T-cell (primary cell): Measurements from ENCODE around the gene MYO5A. TPM values are rescaled to one million over a fixed set of nuclear protein-coding genes. Genes with fewer than 3 reads are reported as not detected.
A peak's percentile ranks its signal among the peaks of the same experiment; 100 is the strongest.

Source experiments
- ATAC-seq, 4 experiments: fragments of 200-7000 bp in 3 of 4; fragments of 150-1000 bp in 1 of 4; cut with Tn5 transposase; replicated peaks in 1 of 4; 1 replicate in 3 of 4; 2 replicates in 1 of 4; pipeline ENCODE4 v1.10.0; 2021; ENCODE audit warnings: moderate library complexity in 3 of 4, mild to moderate bottlenecking in 2 of 4, moderate number of reproducible peaks in 1 of 4
- CTCF ChIA-PET, 2 donors: fragments of 300-600 bp; sonication (Branson Sonifier 250); formaldehyde crosslinking; loops; one replicate each; lab custom pipeline; 2022; ENCODE audit warnings: antibody characterized with exemption in 2 of 2; lab: Charles Lee
- POLR2A ChIA-PET, 2 donors: fragments of 300-600 bp; sonication (Branson Sonifier 250); formaldehyde crosslinking; loops; one replicate each; lab custom pipeline; 2022; ENCODE audit warnings: antibody characterized with exemption in 2 of 2; lab: Charles Lee
- DNase-seq, 35 experiments: peaks; one replicate each; pipeline versions ENCODE4 v3.0.0 to v3.0.0-alpha.2; 2013 to 2023
- H3K27ac ChIP-seq: one replicate; pipeline ENCODE4 v1.5.1; 2013; ENCODE audit warnings: low read length
- H3K27me3 ChIP-seq, 2 experiments: replicated peaks in 1 of 2; 1 replicate in 1 of 2; 2 replicates in 1 of 2; pipeline versions ENCODE4 v1.6.1 to v1.7.0; 2013; ENCODE audit warnings: low read length in 1 of 2, mixed read lengths in 1 of 2; ENCODE audit not compliant: control insufficient read depth in 2 of 2, insufficient read depth in 2 of 2; ENCODE audit errors: extremely low read depth in 1 of 2
- H3K36me3 ChIP-seq, 2 donors: 1 replicate in 1 of 2; 2 replicates in 1 of 2; pipeline versions ENCODE4 v1.6.1 to v1.7.0; 2013; ENCODE audit warnings: low read length in 1 of 2; ENCODE audit not compliant: control insufficient read depth in 2 of 2, insufficient read depth in 1 of 2; ENCODE audit errors: extremely low read depth in 1 of 2
- H3K4me1 ChIP-seq, 2 experiments: 1 replicate in 1 of 2; 2 replicates in 1 of 2; pipeline versions ENCODE4 v1.6.1 to v1.7.0; 2013; ENCODE audit warnings: low read length in 2 of 2, mixed read lengths in 1 of 2; ENCODE audit not compliant: insufficient read depth in 2 of 2, control insufficient read depth in 1 of 2; ENCODE audit errors: extremely low read depth in 1 of 2
- H3K4me3 ChIP-seq, 2 donors: 1 replicate in 1 of 2; 2 replicates in 1 of 2; pipeline versions ENCODE4 v1.5.1 to v1.7.0; 2013; ENCODE audit warnings: mild to moderate bottlenecking in 2 of 2, low read length in 1 of 2, moderate library complexity in 1 of 2; ENCODE audit not compliant: control insufficient read depth in 1 of 2; ENCODE audit errors: extremely low read depth in 1 of 2
- H3K9me3 ChIP-seq: 2 replicates; pipeline ENCODE4 v1.7.0; 2013
- H3K27ac Mint-ChIP-seq, 2 donors: one replicate each; pipeline ENCODE4 v1.8.0; 2020 to 2021; ENCODE audit warnings: mild to moderate bottlenecking in 2 of 2, mixed read lengths in 2 of 2
- H3K27me3 Mint-ChIP-seq, 2 donors: one replicate each; pipeline ENCODE4 v1.8.0; 2021 to 2022; ENCODE audit warnings: mixed read lengths in 2 of 2
- H3K36me3 Mint-ChIP-seq: one replicate; pipeline ENCODE4 v1.8.0; 2021; ENCODE audit warnings: mixed read lengths
- H3K4me1 Mint-ChIP-seq, 3 donors: one replicate each; pipeline ENCODE4 v1.8.0; 2020 to 2022; ENCODE audit warnings: mixed read lengths in 3 of 3, mild to moderate bottlenecking in 1 of 3
- H3K4me3 Mint-ChIP-seq, 3 donors: one replicate each; pipeline ENCODE4 v1.8.0; 2020 to 2022; ENCODE audit warnings: mild to moderate bottlenecking in 3 of 3, mixed read lengths in 3 of 3, moderate library complexity in 3 of 3
- H3K9me3 Mint-ChIP-seq, 3 donors: one replicate each; pipeline ENCODE4 v1.8.0; 2020 to 2022; ENCODE audit warnings: mixed read lengths in 3 of 3
- WGBS: methylation state at CpG from one replicate; pipeline ENCODE4 v1.1.5; 2013; ENCODE audit warnings: missing lambda C conversion rate; ENCODE audit not compliant: insufficient coverage; 5-methylcytosine and 5-hydroxymethylcytosine counted together
- total RNA-seq, 35 experiments: library from RNA in 6 of 35; stranded (reverse) in 6 of 35; fragments of 120-200 nt in 1 of 35; gene quantifications; one replicate each; pipeline versions ENCODE4 v1.2.1 to v1.2.4 and lab custom pipeline; 2013 to 2026

The MYO5A gene
- total RNA-seq, 5 donors from 2014 or later (not counting 1 experiment from before 2014, with no cell fraction given): 25.2 to 46.6 (median 29.5) TPM

DNA sequence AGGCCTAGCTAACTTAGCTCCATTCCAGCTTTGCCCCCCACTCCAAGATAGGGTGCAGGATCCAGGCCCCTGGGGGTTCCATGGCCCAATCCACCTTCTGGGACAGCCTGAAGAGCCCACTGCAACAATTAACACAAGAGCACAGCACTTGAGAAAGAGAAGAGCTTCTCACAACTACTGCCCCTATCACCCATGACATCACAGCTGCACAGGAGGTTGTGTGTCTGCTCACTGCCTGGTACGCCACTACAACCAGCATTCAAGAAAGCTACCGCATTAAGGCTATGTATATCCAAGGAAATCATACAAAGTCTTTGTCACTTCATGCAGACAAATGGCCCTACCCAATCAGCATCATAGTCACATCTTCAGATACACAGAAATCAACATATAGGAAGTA lies 62.0 kb downstream of the MYO5A start:
- DNase-seq: no peak
- 100% methylated on average over 1 of the region's 2 CpGs for WGBS
- ATAC-seq: no peak
- H3K27ac Mint-ChIP-seq: peak overlapping the region; percentile 36 to 64
- no peaks in the 10 kb centered on the region for H3K9me3 ChIP-seq
- no peaks in the 10 kb centered on the region for H3K36me3 ChIP-seq
- peaks cover 6 to 11% (median 6%) of the 10 kb centered on the region in 3 donors for H3K9me3 Mint-ChIP-seq
- CTCF ChIA-PET: no interaction called here
- H3K36me3 Mint-ChIP-seq: peaks cover 10% of the 10 kb centered on the region
- H3K4me1 ChIP-seq: peaks cover 0 to 27% of the 10 kb centered on the region in 2 experiments
- no peak overlapping the region for H3K4me3 ChIP-seq
- no peaks in the 10 kb centered on the region for H3K27me3 ChIP-seq
- peaks cover 36 to 53% (median 41%) of the 10 kb centered on the region in 3 donors for H3K4me1 Mint-ChIP-seq
- H3K27ac ChIP-seq: peak overlapping the region; percentile 76
- H3K27me3 Mint-ChIP-seq: no peaks in the 10 kb centered on the region
- no peak overlapping the region for H3K4me3 Mint-ChIP-seq
- POLR2A ChIA-PET: no interaction called here

DNA sequence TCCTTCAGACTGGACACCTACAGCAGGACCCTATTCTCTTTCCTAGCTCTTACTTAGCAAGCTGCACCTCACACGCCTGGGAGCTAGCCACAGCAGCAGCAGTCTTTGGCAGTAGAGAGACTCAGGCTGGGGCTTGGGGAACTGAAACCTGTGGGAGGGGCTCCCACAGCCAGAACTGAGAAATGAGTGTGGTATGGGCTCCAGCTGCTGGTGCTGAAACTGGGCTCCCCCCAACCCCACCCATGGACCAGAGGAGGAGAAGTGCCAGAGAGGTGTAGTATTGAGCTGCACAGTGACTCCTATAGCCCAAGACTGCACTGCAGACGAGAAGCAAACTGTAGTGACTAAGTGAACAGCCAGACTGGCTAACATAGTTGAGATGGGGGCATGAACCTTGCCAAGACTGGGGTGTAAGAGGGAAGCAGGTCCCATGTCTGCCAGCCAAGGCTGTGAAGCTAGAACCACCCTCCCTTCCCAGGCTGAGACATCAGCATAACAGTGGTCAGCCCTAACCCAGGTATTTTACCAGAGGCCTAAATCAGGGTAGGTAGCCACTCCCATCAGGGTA lies 62.5 kb downstream of the MYO5A start:
- ChIA-PET POLR2A (no interaction called here), CTCF (no interaction called here)
- H3K4me1 ChIP-seq: peaks cover 0 to 27% of the 10 kb centered on the region in 2 experiments
- H3K27me3 ChIP-seq: no peaks in the 10 kb centered on the region
- peak in 3 of 4 experiments; percentile 34 to 45 (median 41) for ATAC-seq
- Mint-ChIP-seq H3K36me3 (peaks cover 10% of the 10 kb centered on the region), H3K4me1 (peaks cover 36 to 53% (median 41%) of the 10 kb centered on the region in 3 donors), H3K4me3 (no peak overlapping the region), H3K27ac (peak overlapping the region; percentile 64 to 81), H3K9me3 (peaks cover 6 to 11% (median 6%) of the 10 kb centered on the region in 3 donors), H3K27me3 (no peaks in the 10 kb centered on the region)
- H3K9me3 ChIP-seq: no peaks in the 10 kb centered on the region
- DNase-seq: peak in 19 of 35 experiments; percentile 2 to 54 (median 16)
- peak overlapping the region; percentile 76 for H3K27ac ChIP-seq
- no peaks in the 10 kb centered on the region for H3K36me3 ChIP-seq
- H3K4me3 ChIP-seq: no peak overlapping the region
- no CpG with 5 or more reads among the region's 2 CpGs for WGBS

GRCh38 chr15:52464478-52464877 lies 64.2 kb downstream of the MYO5A start:
- Histone ChIP-seq H3K27ac (peak overlapping the region; percentile 76), H3K4me3 (no peak overlapping the region), H3K36me3 (no peaks in the 10 kb centered on the region), H3K27me3 (no peaks in the 10 kb centered on the region), H3K4me1 (peaks cover 0 to 27% of the 10 kb centered on the region in 2 experiments), H3K9me3 (no peaks in the 10 kb centered on the region)
- ChIA-PET POLR2A (interaction anchor here (0.6 kb wide), 2 partner anchors 53 to 93 kb away, joined by 3 read pairs; no protein-coding TSS in a partner anchor), CTCF (interaction anchor here in 1 of 2 donors (0.8 to 1.3 kb wide), 3 partner anchors 17 to 134 kb away, joined by 3 to 6 read pairs (median 3); no protein-coding TSS in a partner anchor)
- peaks cover 10% of the 10 kb centered on the region for H3K36me3 Mint-ChIP-seq
- peak overlapping the region; percentile 5 to 71 (median 62) for H3K4me3 Mint-ChIP-seq
- H3K27ac Mint-ChIP-seq: peak overlapping the region; percentile 95 to 96
- 29% methylated on average over 2 of the region's 3 CpGs for WGBS
- peak in 2 of 35 experiments; percentile 4 to 51 for DNase-seq
- peaks cover 6 to 11% (median 6%) of the 10 kb centered on the region in 3 donors for H3K9me3 Mint-ChIP-seq
- ATAC-seq: peak; percentile 76 to 90 (median 80)
- no peaks in the 10 kb centered on the region for H3K27me3 Mint-ChIP-seq
- H3K4me1 Mint-ChIP-seq: peaks cover 36 to 49% (median 37%) of the 10 kb centered on the region in 3 donors

GRCh38 chr15:52464040-52464439 lies 64.6 kb downstream of the MYO5A start:
- Histone ChIP-seq H3K27me3 (no peaks in the 10 kb centered on the region), H3K27ac (peak overlapping the region; percentile 76), H3K4me3 (no peak overlapping the region), H3K36me3 (no peaks in the 10 kb centered on the region), H3K4me1 (peaks cover 0 to 27% of the 10 kb centered on the region in 2 experiments), H3K9me3 (no peaks in the 10 kb centered on the region)
- peak overlapping the region; percentile 5 to 71 (median 62) for H3K4me3 Mint-ChIP-seq
- peak overlapping the region; percentile 95 to 96 for H3K27ac Mint-ChIP-seq
- WGBS: 40% methylated on average over 3 of the region's 3 CpGs
- POLR2A ChIA-PET: interaction anchor here (0.6 kb wide), 2 partner anchors 53 to 93 kb away, joined by 3 read pairs; no protein-coding TSS in a partner anchor
- ATAC-seq: peak; percentile 32 to 53 (median 46)
- DNase-seq: no peak
- H3K9me3 Mint-ChIP-seq: peaks cover 6 to 11% (median 6%) of the 10 kb centered on the region in 3 donors
- H3K4me1 Mint-ChIP-seq: peaks cover 36 to 49% (median 37%) of the 10 kb centered on the region in 3 donors
- peaks cover 14% of the 10 kb centered on the region for H3K36me3 Mint-ChIP-seq
- CTCF ChIA-PET: interaction anchor here (0.6 to 1.3 kb wide), 7 partner anchors 18 to 267 kb away, joined by 3 to 12 read pairs (median 4); partner anchors contain the start of gene MYO5A (in 1 of the 2)
- H3K27me3 Mint-ChIP-seq: no peaks in the 10 kb centered on the region

DNA sequence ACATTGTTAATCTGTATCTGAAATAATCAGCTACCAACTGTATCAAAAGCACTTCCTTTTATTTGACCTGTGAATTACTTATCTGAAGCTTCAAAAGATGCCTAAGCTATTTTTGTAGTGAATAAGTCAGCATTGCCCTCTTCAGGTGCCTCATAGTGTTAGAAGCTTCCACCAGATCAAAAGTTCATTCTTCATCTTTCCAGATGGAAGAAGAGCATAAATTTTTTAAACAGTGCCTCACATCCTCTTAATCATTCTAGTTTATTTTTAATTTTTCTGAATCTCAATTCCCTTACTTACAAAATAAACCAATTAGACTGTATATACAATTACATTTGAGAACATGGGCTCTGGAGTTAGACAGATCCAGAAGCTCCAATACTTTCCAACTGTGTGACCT lies 65.0 kb downstream of the MYO5A start:
- POLR2A ChIA-PET: interaction anchor here in 1 of 2 donors (0.6 kb wide), 1 partner anchor 53 kb away, joined by 3 read pairs; no protein-coding TSS in a partner anchor

DNA sequence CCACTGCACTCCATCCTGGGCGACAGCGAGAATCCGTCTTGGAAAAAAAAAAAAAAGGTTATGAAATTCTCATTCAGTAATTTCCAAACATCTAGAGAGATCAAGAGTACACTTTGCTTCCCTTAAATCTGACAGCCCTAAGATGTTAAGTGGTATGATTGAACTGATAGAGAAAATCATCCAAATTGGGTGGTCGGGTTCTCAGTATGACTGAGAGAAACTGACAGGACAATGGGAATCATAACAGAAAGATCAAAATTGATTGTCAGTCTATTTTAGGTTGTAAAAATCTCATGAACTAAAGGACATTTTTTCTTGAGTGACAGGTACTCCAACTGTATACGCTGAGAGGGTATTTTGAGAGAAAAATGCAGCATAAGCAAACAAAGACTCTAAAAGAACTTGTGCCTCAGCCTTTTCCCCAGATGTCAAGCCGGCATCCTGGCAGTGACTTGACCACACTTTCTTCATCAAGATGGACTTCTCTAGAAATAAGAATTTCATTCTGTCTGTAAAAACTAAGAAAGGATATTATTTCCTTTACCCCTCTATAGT lies 65.8 kb downstream of the MYO5A start:
- peak overlapping the region; percentile 76 for H3K27ac ChIP-seq

More for the DNA sequence above, 65.0 kb downstream of the MYO5A start:
- Mint-ChIP-seq H3K4me1 (peaks cover 36 to 50% (median 37%) of the 10 kb centered on the region in 3 donors), H3K36me3 (peaks cover 14% of the 10 kb centered on the region), H3K4me3 (peak overlapping the region; percentile 5 to 71 (median 62)), H3K27me3 (no peaks in the 10 kb centered on the region), H3K9me3 (peaks cover 6 to 11% (median 6%) of the 10 kb centered on the region in 3 donors), H3K27ac (peak overlapping the region; percentile 95 to 96)
- Histone ChIP-seq H3K4me3 (no peak overlapping the region), H3K9me3 (no peaks in the 10 kb centered on the region), H3K27me3 (no peaks in the 10 kb centered on the region), H3K27ac (peak overlapping the region; percentile 76), H3K4me1 (peaks cover 0 to 27% of the 10 kb centered on the region in 2 experiments), H3K36me3 (no peaks in the 10 kb centered on the region)
- peak in 1 of 35 experiments; percentile 38 for DNase-seq
- CTCF ChIA-PET: interaction anchor here (0.6 to 1.3 kb wide), 8 partner anchors 18 to 268 kb away, joined by 3 to 12 read pairs (median 4); partner anchors contain the start of gene MYO5A (in 1 of the 2)
- ATAC-seq: peak in 3 of 4 experiments; percentile 12 to 58 (median 40)

More for the DNA sequence above, 65.8 kb downstream of the MYO5A start:
- Histone ChIP-seq H3K4me3 (no peak overlapping the region), H3K4me1 (peaks cover 0 to 27% of the 10 kb centered on the region in 2 experiments), H3K36me3 (no peaks in the 10 kb centered on the region), H3K9me3 (no peaks in the 10 kb centered on the region), H3K27me3 (no peaks in the 10 kb centered on the region)
- 100% methylated on average over 1 of the region's 6 CpGs for WGBS
- ATAC-seq (no peak), DNase-seq (no peak)
- Mint-ChIP-seq H3K36me3 (peaks cover 16% of the 10 kb centered on the region), H3K9me3 (peaks cover 6 to 11% (median 6%) of the 10 kb centered on the region in 3 donors), H3K27me3 (no peaks in the 10 kb centered on the region), H3K4me1 (peaks cover 39 to 51% (median 40%) of the 10 kb centered on the region in 3 donors), H3K27ac (peak overlapping the region in 1 of 2 donors; percentile 27), H3K4me3 (no peak overlapping the region)
- POLR2A ChIA-PET: interaction anchor here in 1 of 2 donors (0.6 kb wide), 1 partner anchor 582 kb away, joined by 8 read pairs; no protein-coding TSS in a partner anchor
- CTCF ChIA-PET: interaction anchor here (0.6 to 1.3 kb wide), 7 partner anchors 19 to 206 kb away, joined by 3 to 12 read pairs (median 4); partner anchors contain the start of gene MYO5A (in 1 of the 2)
